Osteoblast (primary cell): ENCODE results near the gene ASCL5. TPM values are rescaled to one million over a fixed set of nuclear protein-coding genes. Genes with fewer than 3 reads are reported as not detected.

Source experiments
- DNase-seq: peaks from one replicate; pipeline ENCODE4 v3.0.0; 2011; ENCODE audit warnings: low spot score, mixed read lengths; ENCODE audit not compliant: insufficient read length; ENCODE audit errors: missing footprints
- H2AFZ ChIP-seq: 2 replicates; pipeline ENCODE4 v1.6.0; 2011; ENCODE audit warnings: mild to moderate bottlenecking, low read length
- H3K27ac ChIP-seq: 2 replicates; pipeline ENCODE4 v1.5.1; 2011; ENCODE audit warnings: mild to moderate bottlenecking, low read depth, low read length, moderate library complexity
- H3K27me3 ChIP-seq: 2 replicates; pipeline ENCODE4 v1.6.0; 2012; ENCODE audit warnings: mild to moderate bottlenecking, control low read depth, inconsistent platforms, low read length, moderate library complexity; ENCODE audit not compliant: insufficient read depth
- H3K36me3 ChIP-seq: 2 replicates; pipeline ENCODE4 v1.5.1; 2011; ENCODE audit warnings: mild to moderate bottlenecking, low read length, control low read depth, moderate library complexity; ENCODE audit not compliant: insufficient read depth
- H3K4me1 ChIP-seq: 2 replicates; pipeline ENCODE4 v1.5.1; 2011; ENCODE audit warnings: mild to moderate bottlenecking, low read length, control low read depth, moderate library complexity; ENCODE audit not compliant: insufficient read depth
- H3K4me2 ChIP-seq: 2 replicates; pipeline ENCODE4 v1.6.0; 2011; ENCODE audit warnings: mild to moderate bottlenecking, low read length; ENCODE audit not compliant: insufficient read depth
- H3K4me3 ChIP-seq: fragments of 200-600 bp; sonication (generic); 3 replicates; pipeline ENCODE4 v1.5.1; 2012; ENCODE audit warnings: mild to moderate bottlenecking, low read length, inconsistent platforms; ENCODE audit not compliant: insufficient read depth
- H3K79me2 ChIP-seq: 2 replicates; pipeline ENCODE4 v1.6.0; 2012; ENCODE audit warnings: mild to moderate bottlenecking, low read length, control low read depth, inconsistent platforms; ENCODE audit not compliant: insufficient read depth
- H3K9me3 ChIP-seq: 2 replicates; pipeline ENCODE4 v1.5.1; 2011; ENCODE audit warnings: low read depth, low read length, control low read depth
- H4K20me1 ChIP-seq: 2 replicates; pipeline ENCODE4 v1.6.0; 2012; ENCODE audit warnings: mild to moderate bottlenecking, low read length, control low read depth; ENCODE audit not compliant: insufficient read depth
- CTCF ChIP-seq: IDR thresholded peaks from 2 replicates; pipeline ENCODE4 v1.5.1; 2011; ENCODE audit warnings: mild to moderate bottlenecking, low read depth, low read length, moderate library complexity; ENCODE audit errors: extremely low read depth
- total RNA-seq: library from RNA; depleted of rRNA; stranded (reverse); fragments of >200 nt; gene quantifications from 2 replicates; pipeline ENCODE4 v1.2.3, GENCODE V29; 2012

ASCL5 gene
- total RNA-seq, 1 donor: not detected

DNA sequence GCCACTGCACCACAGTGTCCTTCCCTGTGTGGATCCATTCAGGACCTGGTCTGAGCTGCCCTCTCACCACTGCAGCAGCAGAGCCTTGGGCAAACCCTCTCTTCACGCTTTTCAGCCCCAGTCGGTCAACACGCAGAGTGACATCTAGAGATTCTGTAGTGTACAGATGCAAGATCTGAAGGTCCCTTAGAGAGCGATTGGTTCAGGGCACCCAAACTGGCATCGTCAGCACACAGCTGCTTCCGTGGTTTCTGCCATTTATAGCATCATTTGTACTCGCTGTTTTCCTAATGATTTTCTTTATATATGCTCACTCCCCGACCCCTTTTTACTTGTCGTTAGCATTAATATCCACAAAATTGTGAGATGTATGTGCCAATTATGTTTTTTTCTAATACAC, 1.5 kb upstream of the ASCL5 start:
- Histone ChIP-seq H3K4me3 (no peak overlapping the region), H3K36me3 (no peaks in the 10 kb centered on the region), H3K4me2 (no peak overlapping the region), H3K9me3 (no peaks in the 10 kb centered on the region), H3K27ac (no peak overlapping the region), H2AFZ (no peak overlapping the region), H3K79me2 (no peaks in the 10 kb centered on the region), H3K4me1 (peaks cover 9% of the 10 kb centered on the region), H4K20me1 (no peaks in the 10 kb centered on the region), H3K27me3 (peaks cover 28% of the 10 kb centered on the region)
- no peak for TF ChIP-seq CTCF
- DNase-seq: no peak

DNA sequence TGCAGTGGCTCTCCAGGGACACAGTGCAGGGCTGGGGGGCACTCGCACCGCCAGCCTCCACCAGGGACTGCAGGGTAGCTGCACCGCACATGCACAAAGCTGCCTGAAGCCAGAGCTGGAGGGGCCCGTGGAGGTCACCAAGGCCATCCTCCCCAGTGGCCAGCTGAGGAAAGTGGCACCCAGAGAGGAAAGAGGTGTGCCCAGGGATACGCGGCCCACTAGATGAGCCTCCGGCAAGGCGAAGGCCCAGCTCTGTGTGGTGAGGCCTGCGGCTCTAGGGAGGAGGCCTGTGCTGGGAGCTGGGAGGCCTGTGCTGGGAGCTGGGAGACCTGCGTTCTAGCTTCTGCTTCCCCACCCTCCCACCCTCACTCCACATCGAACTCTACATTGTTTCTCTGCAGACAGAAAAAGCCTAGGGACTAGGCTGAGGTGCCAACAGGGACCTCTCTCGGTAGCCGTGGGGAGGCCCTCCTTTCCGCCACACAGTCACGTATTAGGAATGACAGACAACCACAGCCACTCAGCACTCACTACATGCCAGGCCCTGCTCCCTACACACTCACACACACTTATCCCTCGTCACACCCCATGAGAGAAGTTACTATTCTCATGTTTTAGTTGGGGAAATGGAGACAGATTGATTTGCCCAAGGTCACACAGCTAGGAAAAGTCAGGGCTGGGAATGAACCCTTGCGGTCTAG, 921 bp upstream of the ASCL5 start:
- Histone ChIP-seq H3K4me3 (no peak overlapping the region), H3K79me2 (no peaks in the 10 kb centered on the region), H3K27ac (no peak overlapping the region), H2AFZ (no peak overlapping the region), H3K4me1 (peaks cover 9% of the 10 kb centered on the region), H3K36me3 (no peaks in the 10 kb centered on the region), H3K9me3 (no peaks in the 10 kb centered on the region), H3K27me3 (peaks cover 33% of the 10 kb centered on the region), H4K20me1 (no peaks in the 10 kb centered on the region), H3K4me2 (no peak overlapping the region)
- TF ChIP-seq CTCF: peak; percentile 6
- DNase-seq: no peak

- no peaks in the 10 kb centered on the region for H4K20me1 ChIP-seq
- H3K9me3 ChIP-seq: no peaks in the 10 kb centered on the region
- no peak overlapping the region for H3K4me2 ChIP-seq
- H2AFZ ChIP-seq: no peak overlapping the region
- TF ChIP-seq CTCF: no peak
- H3K4me1 ChIP-seq: peaks cover 9% of the 10 kb centered on the region
- H3K79me2 ChIP-seq: no peaks in the 10 kb centered on the region
- no peaks in the 10 kb centered on the region for H3K36me3 ChIP-seq
- no peak overlapping the region for H3K4me3 ChIP-seq
- H3K27ac ChIP-seq: no peak overlapping the region
- H3K27me3 ChIP-seq: peaks cover 47% of the 10 kb centered on the region
- DNase-seq: no peak
These were observed 537 bp downstream of the ASCL5 start for GRCh38 chr1:201126463-201126831.

DNA sequence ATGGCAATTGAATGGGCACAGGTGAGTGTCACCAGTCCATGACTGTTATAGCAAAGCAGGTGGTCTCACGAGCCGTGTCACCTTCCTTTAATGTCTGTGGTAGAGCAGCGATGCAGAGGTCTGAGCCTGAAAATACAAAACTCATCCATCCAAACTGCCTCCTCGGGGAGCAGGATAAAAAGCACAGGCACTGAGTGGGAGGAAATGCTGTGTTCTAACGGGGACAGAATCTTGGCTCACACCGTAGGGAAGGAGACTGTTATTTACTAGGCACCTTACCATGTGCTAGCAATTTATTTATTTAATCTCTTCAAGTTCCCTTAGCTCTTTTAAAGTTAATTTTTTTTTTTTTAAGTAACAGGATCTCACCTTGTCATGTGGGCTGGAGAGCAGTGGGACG, 1.2 kb downstream of the ASCL5 start:
- no peak overlapping the region for H3K27ac ChIP-seq
- H3K4me3 ChIP-seq: no peak overlapping the region
- peaks cover 9% of the 10 kb centered on the region for H3K4me1 ChIP-seq
- no peaks in the 10 kb centered on the region for H3K36me3 ChIP-seq
- no peaks in the 10 kb centered on the region for H4K20me1 ChIP-seq
- TF ChIP-seq CTCF: no peak
- H3K79me2 ChIP-seq: no peaks in the 10 kb centered on the region
- no peak for DNase-seq
- no peak overlapping the region for H3K4me2 ChIP-seq
- H3K27me3 ChIP-seq: peaks cover 52% of the 10 kb centered on the region
- no peaks in the 10 kb centered on the region for H3K9me3 ChIP-seq
- H2AFZ ChIP-seq: no peak overlapping the region
